GM21390 (cell line): ENCODE data around the gene OR52E6.

ENCODE experiments used
- ATAC-seq: cut with Tn5 transposase; IDR thresholded peaks from one replicate; pipeline ENCODE4 v1.9.1; 2021; ENCODE audit not compliant: unreplicated experiment

The OR52E6 gene

DNA sequence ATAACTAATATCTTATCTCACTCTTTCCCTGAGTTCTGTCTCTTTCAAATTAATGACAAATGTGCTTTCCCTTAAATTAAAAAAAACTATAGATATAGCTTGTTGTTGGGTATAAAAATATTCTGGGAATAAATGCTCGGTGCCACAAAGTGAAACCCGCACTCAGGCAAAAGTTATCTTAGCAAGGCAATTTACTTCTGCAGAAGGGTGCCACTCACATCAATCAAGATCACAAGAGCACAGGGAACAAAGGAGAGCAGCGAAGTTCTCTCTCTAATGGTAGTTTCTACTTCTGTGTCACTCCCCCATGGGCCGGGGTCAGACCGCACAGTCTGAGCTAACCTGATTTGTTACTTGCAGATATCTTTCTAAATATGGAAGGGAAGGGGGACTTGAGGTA is 37.7 kb downstream of the OR52E6 start:
- no peak for ATAC-seq

DNA sequence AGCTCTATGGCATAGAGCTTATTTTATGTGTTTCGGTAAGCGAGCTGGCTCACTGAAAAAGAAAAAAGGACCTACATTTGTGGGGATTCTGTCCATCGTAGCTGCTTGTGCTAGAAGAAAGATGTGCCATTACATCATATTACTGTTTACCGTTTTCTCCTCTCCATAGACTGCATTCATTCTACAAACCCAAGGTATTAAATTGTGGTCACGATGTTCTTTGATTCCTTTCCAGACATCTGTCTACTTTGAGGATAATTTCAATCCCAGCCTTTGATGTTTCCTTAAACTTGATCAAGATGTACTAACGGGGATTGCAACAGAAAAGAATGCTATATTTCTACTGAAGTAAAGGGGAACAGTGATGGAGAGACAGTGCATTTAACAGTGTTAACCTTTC is 45.2 kb downstream of the OR52E6 start:
- ATAC-seq, result no peak

DNA sequence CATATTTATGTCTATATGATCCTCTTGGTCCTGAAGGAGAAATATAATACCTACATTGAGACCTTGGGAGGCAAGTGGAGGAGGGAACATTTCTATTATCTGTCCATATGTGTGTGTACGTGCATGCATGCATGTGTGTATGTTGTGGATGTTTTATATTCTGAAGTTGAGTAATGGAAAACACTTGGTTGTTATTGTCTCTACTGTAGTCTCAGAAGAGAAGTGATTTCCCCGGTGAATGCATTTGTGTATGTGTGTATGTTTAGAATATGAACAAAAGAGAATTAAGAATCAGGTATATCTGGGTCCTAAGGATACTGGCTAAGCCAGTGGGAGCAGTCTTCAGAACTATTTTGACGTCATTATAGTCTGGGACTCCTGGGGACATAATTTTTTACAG is 50.5 kb downstream of the OR52E6 start, which contains the start of gene OR52N1:
TSS of gene OR52N1 (minus strand) at position 101 of the 400 bp plus-strand sequence. CDS start 2,449 bp downstream, outside the sequence.
- ATAC-seq, result no peak
